HEK293T (cell line): ENCODE results near the gene PTCH1.

ENCODE experiments used
- ARNT ChIP-seq: fragments of 450-650 bp; IDR thresholded peaks from 2 replicates; pipeline ENCODE4 v1.6.1; 2017; ENCODE audit warnings: mild to moderate bottlenecking
- BHLHE40 ChIP-seq: fragments of 450-650 bp; IDR thresholded peaks from 2 replicates; pipeline ENCODE4 v1.6.1; 2016; ENCODE audit warnings: mild to moderate bottlenecking, moderate library complexity, borderline replicate concordance
- FOXA1 ChIP-seq: fragments of 450-650 bp; IDR thresholded peaks from 2 replicates; pipeline ENCODE4 v1.6.1; 2016; ENCODE audit warnings: mild to moderate bottlenecking
- FOXK2 ChIP-seq: fragments of 450-650 bp; IDR thresholded peaks from 2 replicates; pipeline ENCODE4 v1.6.1; 2016; ENCODE audit warnings: mild to moderate bottlenecking
- FOXM1 ChIP-seq: fragments of 450-650 bp; IDR thresholded peaks from 2 replicates; pipeline ENCODE4 v1.6.1; 2017; ENCODE audit warnings: mild to moderate bottlenecking, borderline replicate concordance
- LEF1 ChIP-seq: fragments of 450-650 bp; IDR thresholded peaks from 2 replicates; pipeline ENCODE4 v1.6.1; 2017; ENCODE audit warnings: mild to moderate bottlenecking, borderline replicate concordance
- NFRKB ChIP-seq: fragments of 450-650 bp; IDR thresholded peaks from 2 replicates; pipeline ENCODE4 v1.6.1; 2016; ENCODE audit warnings: mild to moderate bottlenecking, moderate library complexity
- SUZ12 ChIP-seq: fragments of 450-650 bp; IDR thresholded peaks from 2 replicates; pipeline ENCODE4 v1.6.1; 2016; ENCODE audit warnings: mild to moderate bottlenecking
- ZNF384 ChIP-seq: fragments of 450-650 bp; IDR thresholded peaks from 2 replicates; pipeline ENCODE4 v1.6.1; 2016

- no peak for TF ChIP-seq SUZ12
- TF ChIP-seq FOXA1: no peak
- no peak for TF ChIP-seq NFRKB
- no peak for TF ChIP-seq BHLHE40
- no peak for TF ChIP-seq FOXK2
- no peak for TF ChIP-seq ARNT
- TF ChIP-seq FOXM1: no peak
- no peak for TF ChIP-seq ZNF384
- TF ChIP-seq LEF1: no peak
Measured at GRCh38 chr9:95407524-95407923, 109.2 kb downstream of the PTCH1 start.
